Activated naive CD4-positive, alpha-beta T cell treated with anti-CD3 and anti-CD28 coated beads, Interleukin-2, amount 10 ng/mL, durations not matched to agents 5 hours and 36 hours (primary cell): ENCODE data around the gene MAGEC3. TPM values are rescaled to one million over a fixed set of nuclear protein-coding genes. Genes with fewer than 3 reads are reported as not detected.

Experiments
- total RNA-seq, 2 experiments: library from RNA; stranded (reverse); gene quantifications; one replicate each; pipeline ENCODE4 v1.2.3, GENCODE V29; 2021

MAGEC3 gene
- total RNA-seq: not detected

GRCh38 chrX:141838016-141838415, at the start of gene MAGEC3:
Gene MAGEC3 (plus strand): TSS chrX:141838316. CDS start chrX:141838316, 0 bp downstream.

GRCh38 chrX:141903400-141904155, 65.5 kb downstream of the MAGEC3 start, which contains the start of gene MAGEC1:
Gene MAGEC1 (plus strand): TSS chrX:141903894. CDS start chrX:141905073, 1,179 bp downstream.

Other genes with a start within 250 kb of the MAGEC3 start
- not detected for gene SPANXA2, start 248.6 kb upstream of the MAGEC3 start, total RNA-seq
- not detected for gene SPANXD, start 139.6 kb upstream of the MAGEC3 start, total RNA-seq
- gene MAGEC1, start 65.6 kb downstream of the MAGEC3 start, total RNA-seq: not detected